GM12878 (cell line): ENCODE results near the gene SPDYE3. TPM values are rescaled to one million over a fixed set of nuclear protein-coding genes. Genes with fewer than 3 reads are reported as not detected.

Experiments
- ATF3 ChIP-seq: IDR thresholded peaks from 2 replicates; pipeline ENCODE4 v1.6.1; 2011; ENCODE audit warnings: low read depth, mild to moderate bottlenecking, low read length, moderate library complexity, borderline replicate concordance; ENCODE audit errors: extremely low read depth
- CREB1 ChIP-seq: IDR thresholded peaks from 2 replicates; pipeline ENCODE4 v1.6.1; 2012; ENCODE audit warnings: low read depth, mild to moderate bottlenecking, inconsistent platforms
- EED ChIP-seq: sonication (generic); IDR thresholded peaks from 2 replicates; pipeline ENCODE4 v1.6.1; 2016; ENCODE audit warnings: antibody characterized with exemption, low read depth
- FOXK2 ChIP-seq: fragments of 450-650 bp; IDR thresholded peaks from 2 replicates; pipeline ENCODE4 v1.6.1; 2017; ENCODE audit warnings: mild to moderate bottlenecking, moderate library complexity
- HDAC6 ChIP-seq: fragments of 200-600 bp; sonication (generic); IDR thresholded peaks from one replicate; pipeline ENCODE4 v1.8.0; 2017; ENCODE audit warnings: antibody characterized with exemption; ENCODE audit not compliant: unreplicated experiment
- HDGF ChIP-seq: fragments of 450-650 bp; IDR thresholded peaks from 2 replicates; pipeline ENCODE4 v1.6.1; 2016; ENCODE audit warnings: antibody characterized with exemption
- IKZF1 ChIP-seq: fragments of 450-650 bp; conservative IDR thresholded peaks from 2 replicates; pipeline ENCODE4 v1.6.1; 2017; ENCODE audit warnings: antibody characterized with exemption, mild to moderate bottlenecking
- IKZF2 ChIP-seq, 2 experiments: fragments of 450-650 bp; IDR thresholded peaks; 2 replicates each; pipeline ENCODE4 v1.6.1; 2017; ENCODE audit warnings: mild to moderate bottlenecking in 2 of 2, moderate library complexity in 2 of 2
- MAX ChIP-seq: IDR thresholded peaks from 2 replicates; pipeline ENCODE4 v1.6.1; 2012; ENCODE audit warnings: low read depth, low read length, improper control_type of control experiment
- MEF2A ChIP-seq: IDR thresholded peaks from 2 replicates; pipeline ENCODE4 v1.6.1; 2011; ENCODE audit warnings: low read depth, mild to moderate bottlenecking, low read length, moderate library complexity; ENCODE audit not compliant: insufficient read depth
- MLLT1 ChIP-seq: fragments of 450-650 bp; IDR thresholded peaks from 2 replicates; pipeline ENCODE4 v1.6.1; 2016; ENCODE audit warnings: mild to moderate bottlenecking
- MTA2 ChIP-seq: fragments of 450-650 bp; IDR thresholded peaks from 2 replicates; pipeline ENCODE4 v1.6.1; 2016; ENCODE audit warnings: low read depth, mild to moderate bottlenecking, moderate library complexity
- NBN ChIP-seq: fragments of 450-650 bp; IDR thresholded peaks from 2 replicates; pipeline ENCODE4 v1.6.1; 2016
- NR2F1 ChIP-seq: fragments of 450-650 bp; conservative IDR thresholded peaks from 2 replicates; pipeline ENCODE4 v1.6.1; 2017; ENCODE audit warnings: mild to moderate bottlenecking
- POLR2AphosphoS5 ChIP-seq: IDR thresholded peaks from 2 replicates; pipeline ENCODE4 v1.6.1; 2011; ENCODE audit warnings: mild to moderate bottlenecking, low read length, inconsistent platforms
- RAD51 ChIP-seq: fragments of 450-650 bp; IDR thresholded peaks from 2 replicates; pipeline ENCODE4 v1.6.1; 2016; ENCODE audit warnings: moderate library complexity, mild to moderate bottlenecking, inconsistent platforms
- RELA ChIP-seq: fragments of 450-650 bp; IDR thresholded peaks from 2 replicates; pipeline ENCODE4 v1.8.0; 2014; ENCODE audit warnings: borderline replicate concordance; ENCODE audit not compliant: partially characterized antibody
- RELB ChIP-seq: fragments of 450-650 bp; IDR thresholded peaks from 2 replicates; pipeline ENCODE4 v1.6.1; 2017; ENCODE audit warnings: low read depth, mild to moderate bottlenecking, moderate library complexity
- SKIL ChIP-seq: fragments of 450-650 bp; IDR thresholded peaks from 2 replicates; pipeline ENCODE4 v1.6.1; 2017; ENCODE audit warnings: mild to moderate bottlenecking, low read depth, inconsistent platforms; ENCODE audit not compliant: poor library complexity, severe bottlenecking
- SMARCA5 ChIP-seq: fragments of 450-650 bp; IDR thresholded peaks from 2 replicates; pipeline ENCODE4 v1.6.1; 2017; ENCODE audit warnings: mild to moderate bottlenecking
- SP1 ChIP-seq: IDR thresholded peaks from one replicate; pipeline ENCODE4 v1.6.1; 2011; ENCODE audit warnings: low read depth, low read length
- SRF ChIP-seq, 2 experiments: IDR thresholded peaks; 2 replicates each; pipeline ENCODE4 v1.6.1; 2011; ENCODE audit warnings: low read depth in 2 of 2, low read length in 2 of 2, mild to moderate bottlenecking in 1 of 2, moderate library complexity in 1 of 2
- TCF12 ChIP-seq: IDR thresholded peaks from 2 replicates; pipeline ENCODE4 v1.6.1; 2011; ENCODE audit warnings: low read depth, mild to moderate bottlenecking, low read length
- TCF7 ChIP-seq: IDR thresholded peaks from 2 replicates; pipeline ENCODE4 v1.6.1; 2014; ENCODE audit warnings: antibody characterized with exemption, borderline replicate concordance
- USF1 ChIP-seq: IDR thresholded peaks from 2 replicates; pipeline ENCODE4 v1.6.1; 2011; ENCODE audit warnings: borderline replicate concordance, low read depth, mild to moderate bottlenecking, moderate library complexity, mixed read lengths, low read length; ENCODE audit not compliant: insufficient read depth; ENCODE audit errors: extremely low read length
- polyA plus RNA-seq, 11 experiments: library from polyadenylated mRNA; depleted of rRNA in 4 of 11; unstranded in 6 of 11; stranded (reverse) in 5 of 11; fragments of >200 nt; fragmentation: Nextera tagmentation in 4 of 11; fragmentation: Illumina TruSeq in 1 of 11; extraction: Ambion mirVana in 4 of 11; extraction: Trizol in 1 of 11; gene quantifications; 1 replicate in 1 of 11; 2 replicates in 10 of 11; pipeline versions ENCODE4 v1.2.1 to v1.2.3, GENCODE V29; 2011 to 2016; ENCODE audit warnings: inconsistent platforms in 2 of 11, missing spikeins in 2 of 11, low read depth in 1 of 11
- total RNA-seq, 4 experiments: library from RNA; depleted of rRNA in 3 of 4; stranded (reverse); fragments of >200 nt in 3 of 4; fragmentation: Illumina TruSeq in 1 of 4; extraction: Trizol in 1 of 4; gene quantifications; 2 replicates each; pipeline versions ENCODE4 v1.2.1 to v1.2.3, GENCODE V29; 2013 to 2021

The SPDYE3 gene
- total and polyA plus RNA-seq, 10 of the 15 experiments (the other 5 are each of a cell fraction or from before 2014, with no cell fraction given), result 0.03 to 9.4 (median 1.4) TPM; not detected in 4

GRCh38 chr7:100344560-100345287 is 37.2 kb downstream of the SPDYE3 start (continued):
- TF ChIP-seq RELB, result peak; percentile 60
- TF ChIP-seq MLLT1, result peak; percentile 67
- TF ChIP-seq HDAC6, result peak; percentile 50
- peak; percentile 98 for TF ChIP-seq SMARCA5
- TF ChIP-seq MEF2A, result 0 out of 2 replicates have a peak, but pooled peaks have one; percentile 30
- peak; percentile 93; the same call in 1 of the 2 replicates for TF ChIP-seq NBN
- TF ChIP-seq MAX, result 0 out of 2 replicates have a peak, but pooled peaks have one; percentile 32
- TF ChIP-seq EED, result peak; percentile 36; the same call in 1 of the 2 replicates
- TF ChIP-seq SKIL, result peak; percentile 98
- TF ChIP-seq NR2F1, result peak; percentile 70
- 0 out of 2 replicates have a peak, but pooled peaks have one; percentile 43 for TF ChIP-seq TCF12
- TF ChIP-seq CREB1, result peak; percentile 75
- TF ChIP-seq RAD51, result peak; percentile 99
- peak; percentile 63 for TF ChIP-seq HDGF
- peak; percentile 35 for TF ChIP-seq SP1
- peak; percentile 74 for TF ChIP-seq POLR2AphosphoS5
- TF ChIP-seq TCF7, result peak; percentile 89
- peak; percentile 62 to 68; a peak in 2 of 4 replicates for TF ChIP-seq IKZF2 (IDR thresholded peaks at IDR 0.05)
- peak; percentile 50 for TF ChIP-seq RELA
- TF ChIP-seq FOXK2, result peak; percentile 71
- peak; percentile 63 for TF ChIP-seq ATF3
- TF ChIP-seq IKZF1, result peak; percentile 8; the same call in 1 of the 2 replicates
- TF ChIP-seq SRF (IDR thresholded peaks at IDR 0.05; ENCODE audit: low read depth in 2 of 2, low read length in 2 of 2), result peak in 1 of 2 experiments; percentile 68; a peak in 1 of 4 replicates
- TF ChIP-seq MTA2, result peak; percentile 73
- TF ChIP-seq USF1, result peak; percentile 62
